PFSK-1 (cell line): ENCODE data around the gene C9orf72.

ENCODE experiments used
- FOXP2 ChIP-seq: optimal IDR thresholded peaks from 2 replicates; pipeline ENCODE3; 2011; ENCODE audit warnings: borderline replicate concordance, control low read depth, inconsistent platforms; ENCODE audit not compliant: insufficient read depth; ENCODE audit errors: extremely low read length, extremely low read depth
- POLR2AphosphoS5 ChIP-seq: IDR thresholded peaks from 2 replicates; pipeline ENCODE4 v1.6.1; 2012; ENCODE audit warnings: low read depth, mild to moderate bottlenecking, control low read depth, low read length, moderate library complexity
- SIN3A ChIP-seq: IDR thresholded peaks from 2 replicates; pipeline ENCODE4 v1.6.1; 2012; ENCODE audit warnings: mild to moderate bottlenecking, low read length, moderate library complexity, borderline replicate concordance; ENCODE audit not compliant: insufficient read depth
- TAF1 ChIP-seq: IDR thresholded peaks from 2 replicates; pipeline ENCODE4 v1.6.1; 2012; ENCODE audit warnings: low read length, control low read depth, borderline replicate concordance; ENCODE audit not compliant: insufficient read depth
- TF ChIP-seq, protein P1 (sequence below), 2 experiments: IDR thresholded peaks; 2 replicates each; pipeline versions ENCODE4 v1.6.1 to v1.8.0; 2011 to 2012; ENCODE audit warnings: low read depth in 2 of 2, low read length in 2 of 2, control low read depth in 1 of 2, inconsistent platforms in 1 of 2, mild to moderate bottlenecking in 1 of 2, moderate library complexity in 1 of 2; ENCODE audit not compliant: insufficient read depth in 1 of 2

The C9orf72 gene

GRCh38 chr9:27599102-27599869 lies 26.0 kb upstream of the C9orf72 start:
- TF ChIP-seq FOXP2 (no peak), TAF1 (no peak), POLR2AphosphoS5 (no peak), SIN3A (no peak)
- TF ChIP-seq, protein P1, sequence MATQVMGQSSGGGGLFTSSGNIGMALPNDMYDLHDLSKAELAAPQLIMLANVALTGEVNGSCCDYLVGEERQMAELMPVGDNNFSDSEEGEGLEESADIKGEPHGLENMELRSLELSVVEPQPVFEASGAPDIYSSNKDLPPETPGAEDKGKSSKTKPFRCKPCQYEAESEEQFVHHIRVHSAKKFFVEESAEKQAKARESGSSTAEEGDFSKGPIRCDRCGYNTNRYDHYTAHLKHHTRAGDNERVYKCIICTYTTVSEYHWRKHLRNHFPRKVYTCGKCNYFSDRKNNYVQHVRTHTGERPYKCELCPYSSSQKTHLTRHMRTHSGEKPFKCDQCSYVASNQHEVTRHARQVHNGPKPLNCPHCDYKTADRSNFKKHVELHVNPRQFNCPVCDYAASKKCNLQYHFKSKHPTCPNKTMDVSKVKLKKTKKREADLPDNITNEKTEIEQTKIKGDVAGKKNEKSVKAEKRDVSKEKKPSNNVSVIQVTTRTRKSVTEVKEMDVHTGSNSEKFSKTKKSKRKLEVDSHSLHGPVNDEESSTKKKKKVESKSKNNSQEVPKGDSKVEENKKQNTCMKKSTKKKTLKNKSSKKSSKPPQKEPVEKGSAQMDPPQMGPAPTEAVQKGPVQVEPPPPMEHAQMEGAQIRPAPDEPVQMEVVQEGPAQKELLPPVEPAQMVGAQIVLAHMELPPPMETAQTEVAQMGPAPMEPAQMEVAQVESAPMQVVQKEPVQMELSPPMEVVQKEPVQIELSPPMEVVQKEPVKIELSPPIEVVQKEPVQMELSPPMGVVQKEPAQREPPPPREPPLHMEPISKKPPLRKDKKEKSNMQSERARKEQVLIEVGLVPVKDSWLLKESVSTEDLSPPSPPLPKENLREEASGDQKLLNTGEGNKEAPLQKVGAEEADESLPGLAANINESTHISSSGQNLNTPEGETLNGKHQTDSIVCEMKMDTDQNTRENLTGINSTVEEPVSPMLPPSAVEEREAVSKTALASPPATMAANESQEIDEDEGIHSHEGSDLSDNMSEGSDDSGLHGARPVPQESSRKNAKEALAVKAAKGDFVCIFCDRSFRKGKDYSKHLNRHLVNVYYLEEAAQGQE (IDR thresholded peaks at IDR 0.05; ENCODE audit: insufficient read depth in 1 of 2, low read depth in 2 of 2, low read length in 2 of 2): no peak

GRCh38 chr9:27595733-27596132 lies 22.5 kb upstream of the C9orf72 start:
- no peak for TF ChIP-seq FOXP2

- TF ChIP-seq SIN3A (no peak), POLR2AphosphoS5 (no peak), FOXP2 (no peak), TAF1 (no peak)
- TF ChIP-seq, protein P1 (IDR thresholded peaks at IDR 0.05; ENCODE audit: insufficient read depth in 1 of 2, low read depth in 2 of 2, low read length in 2 of 2): no peak
Measured at GRCh38 chr9:27591672-27592071, 18.4 kb upstream of the C9orf72 start.

DNA sequence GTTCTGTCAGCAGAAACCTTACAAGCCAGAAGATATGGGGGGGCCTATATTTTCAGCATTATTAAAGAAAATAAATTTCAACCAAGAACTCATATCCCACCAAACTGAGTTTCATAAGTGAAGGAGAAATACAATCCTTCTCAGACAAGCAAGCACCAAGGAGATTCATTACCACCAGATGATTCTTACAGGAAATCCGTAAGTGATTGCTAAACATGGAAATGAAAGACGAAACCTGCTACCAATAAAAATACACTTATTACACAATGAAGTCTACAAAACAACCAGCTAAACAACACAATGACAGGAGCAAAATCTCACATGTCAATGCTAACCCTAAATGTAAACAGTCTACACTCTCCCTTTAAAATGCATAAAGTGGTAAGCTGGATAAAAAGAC lies 17.8 kb upstream of the C9orf72 start:
- no peak for TF ChIP-seq TAF1
- TF ChIP-seq, protein P1 (IDR thresholded peaks at IDR 0.05; ENCODE audit: insufficient read depth in 1 of 2, low read depth in 2 of 2, low read length in 2 of 2): no peak
- no peak for TF ChIP-seq SIN3A
- TF ChIP-seq FOXP2: no peak
- TF ChIP-seq POLR2AphosphoS5: no peak

- TF ChIP-seq TAF1 (no peak), SIN3A (no peak), POLR2AphosphoS5 (no peak), FOXP2 (no peak)
- TF ChIP-seq, protein P1 (IDR thresholded peaks at IDR 0.05; ENCODE audit: insufficient read depth in 1 of 2, low read depth in 2 of 2, low read length in 2 of 2): no peak
Measured at GRCh38 chr9:27590651-27591050, 17.4 kb upstream of the C9orf72 start.
